Measurements from ENCODE around the gene FASN.

Gene FASN

DNA sequence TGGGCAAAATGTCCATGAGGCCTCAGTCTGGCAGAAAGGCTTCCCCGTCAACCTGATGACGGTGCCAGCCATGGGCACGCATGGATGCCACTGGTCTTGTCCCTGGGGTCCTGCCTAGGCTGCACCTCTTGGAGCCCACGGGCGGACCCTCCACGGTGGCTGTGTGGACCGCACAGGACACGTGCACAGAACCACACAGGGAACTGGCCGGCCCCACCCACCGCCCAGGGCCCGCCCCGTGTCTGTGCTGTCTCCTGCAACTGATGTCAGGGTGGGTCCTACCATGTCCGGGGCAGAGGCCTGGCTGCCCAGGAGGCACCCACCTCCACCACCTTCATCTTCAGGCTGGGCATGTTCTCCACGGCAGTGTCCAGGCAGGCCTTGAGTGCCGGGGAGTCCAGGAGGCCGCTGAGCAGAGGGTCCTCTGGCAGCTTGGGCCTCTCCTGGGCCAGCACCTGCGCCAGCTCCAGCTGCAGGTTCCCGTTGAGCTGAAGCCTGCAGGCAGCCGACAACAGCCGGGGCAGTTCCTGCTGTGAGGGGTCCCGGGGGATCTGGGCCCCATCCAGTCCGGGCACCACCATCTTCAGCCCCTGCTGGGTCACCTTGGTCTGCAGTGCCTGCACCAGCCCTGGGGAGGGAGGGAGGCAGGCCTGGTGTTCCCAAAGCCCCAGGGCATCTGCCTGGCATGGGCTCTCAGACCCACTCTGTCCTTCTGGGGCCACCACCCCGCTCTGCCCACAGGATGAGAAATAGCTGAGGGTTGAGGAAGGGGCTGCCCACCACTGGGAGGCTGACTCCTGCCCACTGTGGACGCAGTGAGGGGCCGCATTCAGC lies 11.9 kb downstream of the FASN start:
- Histone ChIP-seq H4K8ac (ENCODE audit: low read length) (no peak overlapping the region), H4K91ac (ENCODE audit: low read length) (no peak overlapping the region), H3K79me1 (replicated peaks; ENCODE audit: low read length, poor library complexity, severe bottlenecking) (peaks cover 51% of the 10 kb centered on the region), H3K4ac (ENCODE audit: low read depth in 1 of 2, low read length in 2 of 2) (no peak overlapping the region), H2BK5ac (ENCODE audit: low read depth, low read length, poor library complexity, severe bottlenecking) (no peak overlapping the region), H3K9ac (ENCODE audit: low read length) (no peak overlapping the region), H3K18ac (ENCODE audit: low read depth in 1 of 2, low read length in 2 of 2) (no peak overlapping the region), H2AFZ (ENCODE audit: low read depth, low read length) (no peak overlapping the region), H3K9me3 (ENCODE audit: control insufficient read depth, low read length) (no peaks in the 10 kb centered on the region), H2BK15ac (ENCODE audit: low read depth, poor library complexity, severe bottlenecking) (no peak overlapping the region), H3K4me2 (ENCODE audit: low read length, poor library complexity, severe bottlenecking) (no peak overlapping the region), H2BK120ac (ENCODE audit: low read depth, low read length) (no peak overlapping the region), H3K4me1 (ENCODE audit: control insufficient read depth, insufficient read depth, low read depth, low read length) (peaks cover under 1% of the 10 kb centered on the region), H3K36me3 (ENCODE audit: control insufficient read depth in 1 of 2, insufficient read depth in 2 of 2, low read depth in 1 of 2, low read length in 2 of 2) (peaks cover 96 to 100% of the 10 kb centered on the region in 2 experiments), H3K14ac (ENCODE audit: low read length in 2 of 2) (no peak overlapping the region), H3K4me3 (ENCODE audit: insufficient read depth in 1 of 2, low read depth in 1 of 2, low read length in 2 of 2) (no peak overlapping the region), H3K27ac (ENCODE audit: low read length, poor library complexity, severe bottlenecking) (no peak overlapping the region), H3K23ac (ENCODE audit: low read length in 2 of 2) (no peak overlapping the region), H2BK12ac (ENCODE audit: low read length in 2 of 2) (no peak overlapping the region), H3K27me3 (ENCODE audit: control insufficient read depth in 1 of 2, insufficient read depth in 1 of 2, low read length in 2 of 2) (no peaks in the 10 kb centered on the region), H2AK5ac (ENCODE audit: low read length, severe bottlenecking) (no peak overlapping the region)
- no peak for DNase-seq
- WGBS, result 96% methylated on average over 25 of the region's 25 CpGs

DNA sequence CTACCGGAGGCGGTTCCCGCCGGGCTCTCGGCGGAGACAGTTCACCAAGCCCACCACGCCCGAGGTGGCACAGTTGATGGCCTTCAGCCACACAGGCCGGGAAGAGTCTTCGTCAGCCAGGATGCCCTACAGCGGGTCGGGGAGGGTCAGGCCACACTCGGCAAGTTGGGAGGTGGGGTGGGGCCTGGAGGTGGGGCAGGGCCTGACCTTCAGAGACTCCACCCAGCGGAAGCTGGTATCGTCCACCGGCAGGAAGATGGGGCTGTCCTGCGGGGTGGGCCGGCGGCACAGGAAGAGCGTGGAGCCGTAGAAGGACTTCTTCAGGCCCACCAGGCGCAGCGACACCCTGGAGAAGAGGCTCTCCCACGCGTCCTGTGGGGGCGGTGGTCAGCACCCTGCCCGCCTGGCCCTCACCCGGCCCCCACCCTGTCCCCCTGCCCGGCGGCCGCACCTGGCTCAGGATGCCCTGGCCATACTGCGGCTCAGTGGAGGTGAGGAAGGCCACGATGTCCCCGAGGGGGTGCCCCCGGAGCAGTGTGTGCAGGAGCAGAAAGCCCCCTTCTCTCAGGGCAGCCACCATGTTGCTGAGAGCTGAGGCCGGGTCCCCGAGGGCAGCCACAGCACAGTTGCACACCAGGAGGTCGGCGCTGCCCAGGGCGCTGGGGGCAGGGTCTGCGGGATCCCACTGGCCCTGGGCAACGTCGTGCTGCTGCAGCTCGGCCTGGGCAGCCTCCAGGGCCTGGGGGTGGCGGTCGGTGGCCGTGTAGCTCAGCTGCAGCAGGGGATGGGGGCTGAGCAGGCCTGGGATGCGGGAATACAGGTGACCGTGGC lies 12.8 kb downstream of the FASN start:
- Histone ChIP-seq H3K23ac (ENCODE audit: low read length in 2 of 2) (no peak overlapping the region), H3K14ac (ENCODE audit: low read length in 2 of 2) (no peak overlapping the region), H3K4me1 (ENCODE audit: control insufficient read depth, insufficient read depth, low read depth, low read length) (peaks cover 3% of the 10 kb centered on the region), H2BK120ac (ENCODE audit: low read depth, low read length) (no peak overlapping the region), H4K91ac (ENCODE audit: low read length) (no peak overlapping the region), H3K79me1 (replicated peaks; ENCODE audit: low read length, poor library complexity, severe bottlenecking) (peaks cover 52% of the 10 kb centered on the region), H4K8ac (ENCODE audit: low read length) (no peak overlapping the region), H2AFZ (ENCODE audit: low read depth, low read length) (no peak overlapping the region), H3K9me3 (ENCODE audit: control insufficient read depth, low read length) (no peaks in the 10 kb centered on the region), H3K18ac (ENCODE audit: low read depth in 1 of 2, low read length in 2 of 2) (no peak overlapping the region), H3K27me3 (ENCODE audit: control insufficient read depth in 1 of 2, insufficient read depth in 1 of 2, low read length in 2 of 2) (no peaks in the 10 kb centered on the region), H3K4me2 (ENCODE audit: low read length, poor library complexity, severe bottlenecking) (no peak overlapping the region), H3K9ac (ENCODE audit: low read length) (no peak overlapping the region), H2BK15ac (ENCODE audit: low read depth, poor library complexity, severe bottlenecking) (no peak overlapping the region), H3K4me3 (ENCODE audit: insufficient read depth in 1 of 2, low read depth in 1 of 2, low read length in 2 of 2) (no peak overlapping the region), H2BK5ac (ENCODE audit: low read depth, low read length, poor library complexity, severe bottlenecking) (no peak overlapping the region), H2BK12ac (ENCODE audit: low read length in 2 of 2) (no peak overlapping the region), H3K27ac (ENCODE audit: low read length, poor library complexity, severe bottlenecking) (no peak overlapping the region), H2AK5ac (ENCODE audit: low read length, severe bottlenecking) (no peak overlapping the region), H3K36me3 (ENCODE audit: control insufficient read depth in 1 of 2, insufficient read depth in 2 of 2, low read depth in 1 of 2, low read length in 2 of 2) (peaks cover 97 to 100% of the 10 kb centered on the region in 2 experiments), H3K4ac (ENCODE audit: low read depth in 1 of 2, low read length in 2 of 2) (no peak overlapping the region)
- 92% methylated on average over 49 of the region's 49 CpGs for WGBS
- DNase-seq, result no peak

DNA sequence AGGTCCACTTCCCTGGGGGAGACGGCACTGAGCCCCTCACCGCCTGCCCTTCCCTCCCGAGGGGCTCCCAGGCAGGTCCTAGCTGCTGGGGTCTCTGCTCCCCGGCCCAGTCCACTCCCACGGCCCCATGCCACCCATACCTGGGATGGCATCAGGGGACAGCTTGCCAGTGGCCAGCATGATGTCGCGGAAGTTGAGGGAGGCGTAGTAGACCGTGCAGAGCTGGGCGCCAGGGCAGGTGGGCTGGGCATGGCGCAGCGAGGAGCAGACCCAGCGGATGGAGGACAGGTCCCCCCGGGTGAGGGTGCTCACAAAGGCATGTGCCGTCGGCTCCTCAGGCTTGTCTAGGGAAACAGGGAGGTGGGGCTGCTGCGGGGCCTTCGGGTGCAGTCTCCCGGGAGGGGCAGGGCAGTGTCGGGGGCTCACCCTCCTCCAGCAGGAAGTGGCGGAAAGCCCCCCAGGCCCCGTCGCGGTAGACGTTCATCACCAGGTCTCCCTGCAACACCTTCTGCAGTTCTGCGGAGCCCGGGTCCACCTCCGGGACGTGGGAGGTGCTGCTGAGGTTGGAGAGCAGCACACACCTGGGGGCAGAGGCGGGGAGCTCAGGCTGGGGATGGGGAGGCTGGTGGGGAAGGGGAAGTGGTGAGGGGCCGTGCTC lies 13.5 kb downstream of the FASN start:
- 97% methylated on average over 31 of the region's 31 CpGs for WGBS
- peaks cover 52% of the 10 kb centered on the region for H3K79me1 ChIP-seq (replicated peaks; ENCODE audit: low read length, poor library complexity, severe bottlenecking)
- H4K8ac ChIP-seq (ENCODE audit: low read length), result no peak overlapping the region
- no peak overlapping the region for H3K18ac ChIP-seq (ENCODE audit: low read depth in 1 of 2, low read length in 2 of 2)
- DNase-seq, result no peak
- H3K4me1 ChIP-seq (ENCODE audit: control insufficient read depth, insufficient read depth, low read depth, low read length), result peaks cover 3% of the 10 kb centered on the region
- H2BK12ac ChIP-seq (ENCODE audit: low read length in 2 of 2), result no peak overlapping the region
- no peak overlapping the region for H2BK15ac ChIP-seq (ENCODE audit: low read depth, poor library complexity, severe bottlenecking)
- no peak overlapping the region for H2BK5ac ChIP-seq (ENCODE audit: low read depth, low read length, poor library complexity, severe bottlenecking)
- H3K14ac ChIP-seq (ENCODE audit: low read length in 2 of 2), result no peak overlapping the region
- H3K27ac ChIP-seq (ENCODE audit: low read length, poor library complexity, severe bottlenecking), result no peak overlapping the region
- no peak overlapping the region for H3K23ac ChIP-seq (ENCODE audit: low read length in 2 of 2)
- H3K4ac ChIP-seq (ENCODE audit: low read depth in 1 of 2, low read length in 2 of 2), result no peak overlapping the region
- peaks cover 97 to 100% of the 10 kb centered on the region in 2 experiments for H3K36me3 ChIP-seq (ENCODE audit: control insufficient read depth in 1 of 2, insufficient read depth in 2 of 2, low read depth in 1 of 2, low read length in 2 of 2)
- H2AK5ac ChIP-seq (ENCODE audit: low read length, severe bottlenecking), result no peak overlapping the region
- H2BK120ac ChIP-seq (ENCODE audit: low read depth, low read length), result no peak overlapping the region
- no peaks in the 10 kb centered on the region for H3K9me3 ChIP-seq (ENCODE audit: control insufficient read depth, low read length)
- H3K4me2 ChIP-seq (ENCODE audit: low read length, poor library complexity, severe bottlenecking), result no peak overlapping the region
- H2AFZ ChIP-seq (ENCODE audit: low read depth, low read length), result no peak overlapping the region
- no peak overlapping the region for H4K91ac ChIP-seq (ENCODE audit: low read length)
- H3K27me3 ChIP-seq (ENCODE audit: control insufficient read depth in 1 of 2, insufficient read depth in 1 of 2, low read length in 2 of 2), result no peaks in the 10 kb centered on the region
- no peak overlapping the region for H3K4me3 ChIP-seq (ENCODE audit: insufficient read depth in 1 of 2, low read depth in 1 of 2, low read length in 2 of 2)
- no peak overlapping the region for H3K9ac ChIP-seq (ENCODE audit: low read length)

Measured in mesenchymal stem cell (in vitro differentiated cells and primary cell).